ENCODE data around the gene LAMTOR3. TPM values are rescaled to one million over a fixed set of nuclear protein-coding genes. Genes with fewer than 3 reads are reported as not detected.
A peak's percentile ranks its signal among the peaks of the same experiment; 100 is the strongest.

The LAMTOR3 gene, protein sequence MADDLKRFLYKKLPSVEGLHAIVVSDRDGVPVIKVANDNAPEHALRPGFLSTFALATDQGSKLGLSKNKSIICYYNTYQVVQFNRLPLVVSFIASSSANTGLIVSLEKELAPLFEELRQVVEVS
- 27.1 TPM for polyA plus RNA-seq (2012; ENCODE audit: low read depth, missing spikeins)

DNA sequence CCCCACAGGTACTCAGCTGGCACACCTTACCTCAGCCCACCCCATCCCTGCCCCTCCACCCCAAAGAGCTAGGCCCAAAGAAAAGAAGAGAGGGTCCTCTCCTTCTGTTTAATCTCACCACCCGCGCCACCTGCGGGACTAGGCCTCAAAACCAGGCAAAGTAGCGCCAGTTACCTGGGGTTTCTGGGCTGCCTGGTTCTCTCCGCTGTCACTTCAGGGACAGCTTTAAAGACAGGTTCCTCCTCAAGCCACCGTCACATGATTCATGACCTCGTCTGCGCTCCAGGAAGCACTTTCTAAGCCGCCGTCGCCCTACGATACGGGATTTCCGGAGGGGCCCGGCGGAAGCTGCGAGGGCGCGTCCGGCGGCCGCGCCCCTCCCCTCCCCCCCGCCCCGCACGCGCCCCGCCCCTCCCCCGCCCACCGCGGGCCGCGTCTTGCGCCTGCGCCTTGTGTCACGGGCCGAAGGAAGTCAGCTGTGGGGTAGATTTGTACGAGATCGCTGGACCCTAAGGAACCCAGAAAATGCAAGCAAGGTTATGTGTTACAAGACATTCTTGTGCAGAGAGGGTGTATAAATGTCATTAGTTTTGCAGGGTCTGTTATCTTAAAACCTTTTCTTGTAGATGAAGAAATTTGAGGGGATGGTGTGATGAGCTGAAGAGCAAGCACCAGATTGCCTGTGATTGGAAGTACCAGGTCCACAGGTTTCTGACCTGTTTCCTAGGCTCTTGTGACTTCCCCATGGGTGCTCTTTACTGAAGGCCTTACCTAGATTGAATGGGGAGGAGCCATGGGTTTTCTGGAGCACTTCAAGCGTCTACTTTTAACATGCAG is at the start of gene LAMTOR3:
TSS of gene LAMTOR3 (minus strand) at position 267 of the 837 bp plus-strand sequence. CDS start 464 bp downstream, outside the sequence.
- DNase-seq (ENCODE audit: insufficient read length, low spot score) (peak; percentile 71), FAIRE-seq (peak; percentile 99)
- no peak for TF ChIP-seq SPI1 (IDR thresholded peaks at IDR 0.05; ENCODE audit: low read depth, low read length)
- TF ChIP-seq POLR2A (IDR thresholded peaks at IDR 0.05; ENCODE audit: low read depth, low read length): peak; percentile 76
- TF ChIP-seq POLR2AphosphoS5 (IDR thresholded peaks at IDR 0.05; ENCODE audit: low read depth, low read length): peak; percentile 78; the same call in 1 of the 2 replicates

DNA sequence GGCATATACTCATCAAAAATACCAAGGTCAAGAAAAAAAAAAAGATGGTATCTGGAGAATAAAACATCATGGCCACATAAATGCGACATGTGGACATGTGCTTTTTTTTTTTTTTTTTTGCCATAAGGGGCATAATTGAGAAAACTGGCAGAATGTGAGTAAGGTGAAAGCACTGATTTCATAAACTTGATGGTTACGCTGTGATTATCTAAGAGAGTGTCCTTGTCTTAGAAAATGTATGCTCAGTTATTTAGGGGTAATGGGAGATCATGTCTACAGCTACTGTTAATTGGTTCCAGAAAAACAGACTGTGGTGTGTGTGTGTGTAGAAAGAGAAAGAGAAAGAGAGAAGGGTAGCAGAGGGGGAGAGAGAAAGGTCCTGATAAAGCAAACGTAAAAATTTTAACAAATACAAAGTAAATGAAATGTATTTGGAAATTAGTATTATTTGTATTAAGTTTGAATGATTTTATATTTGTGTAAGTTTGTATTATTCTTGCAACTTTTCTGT is 44.1 kb upstream of the LAMTOR3 start:
- DNase-seq (ENCODE audit: insufficient read length, low spot score): no peak
- no peak for TF ChIP-seq SPI1 (IDR thresholded peaks at IDR 0.05; ENCODE audit: low read depth, low read length)
- TF ChIP-seq POLR2A (IDR thresholded peaks at IDR 0.05; ENCODE audit: low read depth, low read length): no peak
- TF ChIP-seq POLR2AphosphoS5 (IDR thresholded peaks at IDR 0.05; ENCODE audit: low read depth, low read length): no peak
- TF ChIP-seq POU2F2 (IDR thresholded peaks at IDR 0.05; ENCODE audit: low read depth, low read length): no peak
- TF ChIP-seq PAX5 (IDR thresholded peaks at IDR 0.05; ENCODE audit: insufficient read depth, low read length, severe bottlenecking): no peak
- TF ChIP-seq TAF1 (IDR thresholded peaks at IDR 0.05; ENCODE audit: low read depth, low read length): no peak
- no peak for FAIRE-seq

DNA sequence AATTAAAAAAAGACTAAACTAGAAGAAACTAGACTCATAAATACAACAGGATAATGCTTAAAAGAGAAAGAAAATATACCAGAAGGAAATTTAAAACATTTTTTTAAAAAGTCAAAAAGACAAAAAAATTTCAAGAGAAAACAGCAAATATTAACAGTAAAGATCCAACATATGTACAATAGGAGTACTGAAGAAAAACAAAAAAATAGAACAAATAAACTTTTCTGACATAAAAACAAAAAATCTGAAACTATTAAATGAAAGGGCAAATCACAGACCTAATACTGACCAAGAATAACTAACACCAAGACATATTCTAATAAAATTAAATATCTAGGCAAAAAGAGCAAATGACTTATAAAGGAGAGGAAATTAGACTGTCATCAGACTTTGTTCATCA is 40.7 kb upstream of the LAMTOR3 start:
- DNase-seq (ENCODE audit: insufficient read length, low spot score) (no peak), FAIRE-seq (no peak)
- TF ChIP-seq POLR2A (IDR thresholded peaks at IDR 0.05; ENCODE audit: low read depth, low read length): no peak
- no peak for TF ChIP-seq POLR2AphosphoS5 (IDR thresholded peaks at IDR 0.05; ENCODE audit: low read depth, low read length)
- no peak for TF ChIP-seq SPI1 (IDR thresholded peaks at IDR 0.05; ENCODE audit: low read depth, low read length)

DNA sequence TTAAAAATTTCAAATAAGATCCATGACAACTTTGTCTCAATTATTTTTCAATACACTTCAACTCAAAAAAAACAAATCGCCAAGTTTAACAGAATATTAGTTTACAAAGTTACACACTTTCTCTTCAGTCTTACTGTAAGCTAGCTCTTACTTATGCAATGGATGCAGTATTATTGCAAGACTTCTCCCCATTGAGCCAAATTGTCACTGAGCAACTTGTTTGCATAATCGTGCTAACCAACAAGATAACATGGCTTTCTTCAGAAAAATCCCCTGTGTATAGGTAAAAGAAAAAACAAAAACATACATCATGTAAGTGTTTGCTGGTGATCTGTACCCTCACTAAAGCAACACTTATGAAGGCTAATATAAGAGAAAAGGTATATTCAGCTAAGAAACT is 33.3 kb upstream of the LAMTOR3 start:
- no peak for TF ChIP-seq TAF1 (IDR thresholded peaks at IDR 0.05; ENCODE audit: low read depth, low read length)
- no peak for TF ChIP-seq SPI1 (IDR thresholded peaks at IDR 0.05; ENCODE audit: low read depth, low read length)
- no peak for TF ChIP-seq POLR2AphosphoS5 (IDR thresholded peaks at IDR 0.05; ENCODE audit: low read depth, low read length)
- TF ChIP-seq POU2F2 (IDR thresholded peaks at IDR 0.05; ENCODE audit: low read depth, low read length): no peak
- no peak for TF ChIP-seq POLR2A (IDR thresholded peaks at IDR 0.05; ENCODE audit: low read depth, low read length)
- TF ChIP-seq PAX5 (IDR thresholded peaks at IDR 0.05; ENCODE audit: insufficient read depth, low read length, severe bottlenecking): no peak
- FAIRE-seq (no peak), DNase-seq (ENCODE audit: insufficient read length, low spot score) (no peak)

DNA sequence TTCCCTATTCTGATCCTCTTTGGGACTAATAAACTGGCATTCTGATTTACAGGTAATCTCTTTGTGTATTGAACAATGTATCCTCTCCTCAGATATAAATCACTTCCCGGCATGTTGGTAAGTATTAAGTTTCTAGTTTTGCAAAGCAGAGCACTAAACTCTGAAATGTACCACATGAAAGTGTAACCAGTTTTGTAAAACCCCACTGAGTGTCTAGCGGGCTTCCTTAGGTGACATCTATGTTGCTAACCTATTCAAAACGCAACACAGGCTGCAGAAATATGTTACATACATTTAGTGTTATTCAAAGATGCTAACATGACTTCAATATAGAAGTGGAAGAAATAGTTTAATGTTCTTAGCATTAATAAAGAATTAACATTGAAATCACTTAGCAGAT is 26.9 kb upstream of the LAMTOR3 start:
- no peak for FAIRE-seq
- no peak for DNase-seq (ENCODE audit: insufficient read length, low spot score)
- TF ChIP-seq POLR2AphosphoS5 (IDR thresholded peaks at IDR 0.05; ENCODE audit: low read depth, low read length): no peak
- TF ChIP-seq POLR2A (IDR thresholded peaks at IDR 0.05; ENCODE audit: low read depth, low read length): no peak
- TF ChIP-seq POU2F2 (IDR thresholded peaks at IDR 0.05; ENCODE audit: low read depth, low read length): no peak
- no peak for TF ChIP-seq TAF1 (IDR thresholded peaks at IDR 0.05; ENCODE audit: low read depth, low read length)
- no peak for TF ChIP-seq SPI1 (IDR thresholded peaks at IDR 0.05; ENCODE audit: low read depth, low read length)
- no peak for TF ChIP-seq PAX5 (IDR thresholded peaks at IDR 0.05; ENCODE audit: insufficient read depth, low read length, severe bottlenecking)

DNA sequence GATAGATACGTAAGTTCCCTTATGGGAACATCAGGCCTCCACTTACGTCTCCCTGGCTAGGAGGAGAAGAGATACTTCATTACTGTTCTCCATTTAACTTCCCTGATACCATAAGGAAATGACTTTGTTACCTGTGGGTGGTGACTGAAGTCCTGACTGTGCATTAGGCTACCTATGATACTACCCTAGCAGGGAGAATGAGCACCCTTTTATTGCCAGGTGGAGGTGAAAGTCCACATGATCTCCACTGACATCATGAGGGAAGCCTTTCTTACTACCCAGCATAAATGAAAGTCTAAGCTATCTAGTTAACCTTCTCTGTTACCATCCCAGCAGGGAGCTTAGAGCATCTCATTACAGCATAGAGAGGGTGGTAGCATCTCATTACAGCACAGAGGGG is 24.4 kb upstream of the LAMTOR3 start:
- DNase-seq (ENCODE audit: insufficient read length, low spot score): no peak
- TF ChIP-seq TAF1 (IDR thresholded peaks at IDR 0.05; ENCODE audit: low read depth, low read length) (no peak), PAX5 (IDR thresholded peaks at IDR 0.05; ENCODE audit: insufficient read depth, low read length, severe bottlenecking) (no peak), POLR2AphosphoS5 (IDR thresholded peaks at IDR 0.05; ENCODE audit: low read depth, low read length) (no peak), SPI1 (IDR thresholded peaks at IDR 0.05; ENCODE audit: low read depth, low read length) (no peak), POLR2A (IDR thresholded peaks at IDR 0.05; ENCODE audit: low read depth, low read length) (no peak), POU2F2 (IDR thresholded peaks at IDR 0.05; ENCODE audit: low read depth, low read length) (no peak)
- FAIRE-seq: no peak

DNA sequence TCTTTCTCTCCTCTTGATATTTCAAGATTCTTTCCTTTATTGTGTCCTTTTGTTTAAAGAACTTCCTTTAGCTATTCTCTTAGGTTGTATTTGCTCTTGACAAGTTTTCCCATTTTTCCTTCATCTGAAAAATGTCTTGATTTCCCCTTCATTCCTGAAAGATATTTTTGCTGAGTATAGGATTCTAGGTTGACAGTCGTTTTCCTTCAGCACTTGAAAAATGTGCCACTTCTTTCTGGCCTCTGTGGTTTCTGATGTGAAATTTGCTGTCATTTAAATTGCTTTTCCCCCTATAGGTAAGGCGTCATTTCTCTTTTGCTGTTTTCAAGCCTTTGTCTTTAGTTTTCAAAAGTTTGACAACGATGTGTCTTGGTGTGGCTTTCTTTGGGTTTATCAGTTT is 23.3 kb upstream of the LAMTOR3 start:
- no peak for TF ChIP-seq POLR2AphosphoS5 (IDR thresholded peaks at IDR 0.05; ENCODE audit: low read depth, low read length)
- TF ChIP-seq POLR2A (IDR thresholded peaks at IDR 0.05; ENCODE audit: low read depth, low read length): no peak
- TF ChIP-seq TAF1 (IDR thresholded peaks at IDR 0.05; ENCODE audit: low read depth, low read length): no peak
- TF ChIP-seq POU2F2 (IDR thresholded peaks at IDR 0.05; ENCODE audit: low read depth, low read length): no peak
- no peak for TF ChIP-seq SPI1 (IDR thresholded peaks at IDR 0.05; ENCODE audit: low read depth, low read length)
- TF ChIP-seq PAX5 (IDR thresholded peaks at IDR 0.05; ENCODE audit: insufficient read depth, low read length, severe bottlenecking): no peak
- DNase-seq (ENCODE audit: insufficient read length, low spot score) (no peak), FAIRE-seq (no peak)

DNA sequence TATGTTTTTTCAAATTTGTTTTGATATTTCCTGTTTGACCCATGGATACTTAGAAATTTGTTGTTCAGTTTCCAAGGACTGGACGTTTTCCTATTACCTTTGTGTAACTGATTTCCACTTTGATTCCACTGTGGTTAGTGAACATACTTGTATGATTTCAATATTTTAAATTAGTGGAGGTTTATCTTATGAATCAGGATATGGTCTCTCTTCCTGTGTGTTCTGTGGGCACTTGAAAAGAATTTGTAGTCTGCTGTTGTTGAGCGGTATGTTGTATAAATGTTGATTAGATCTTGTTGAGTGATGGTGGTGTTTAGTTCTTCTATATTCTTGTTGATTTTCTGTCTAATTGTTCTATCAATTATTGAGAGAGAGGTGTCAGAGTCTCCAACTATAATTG is 21.2 kb upstream of the LAMTOR3 start:
- FAIRE-seq (no peak), DNase-seq (ENCODE audit: insufficient read length, low spot score) (no peak)
- TF ChIP-seq TAF1 (IDR thresholded peaks at IDR 0.05; ENCODE audit: low read depth, low read length): no peak
- no peak for TF ChIP-seq SPI1 (IDR thresholded peaks at IDR 0.05; ENCODE audit: low read depth, low read length)
- TF ChIP-seq POLR2AphosphoS5 (IDR thresholded peaks at IDR 0.05; ENCODE audit: low read depth, low read length): no peak
- TF ChIP-seq PAX5 (IDR thresholded peaks at IDR 0.05; ENCODE audit: insufficient read depth, low read length, severe bottlenecking): no peak
- no peak for TF ChIP-seq POU2F2 (IDR thresholded peaks at IDR 0.05; ENCODE audit: low read depth, low read length)
- TF ChIP-seq POLR2A (IDR thresholded peaks at IDR 0.05; ENCODE audit: low read depth, low read length): no peak

DNA sequence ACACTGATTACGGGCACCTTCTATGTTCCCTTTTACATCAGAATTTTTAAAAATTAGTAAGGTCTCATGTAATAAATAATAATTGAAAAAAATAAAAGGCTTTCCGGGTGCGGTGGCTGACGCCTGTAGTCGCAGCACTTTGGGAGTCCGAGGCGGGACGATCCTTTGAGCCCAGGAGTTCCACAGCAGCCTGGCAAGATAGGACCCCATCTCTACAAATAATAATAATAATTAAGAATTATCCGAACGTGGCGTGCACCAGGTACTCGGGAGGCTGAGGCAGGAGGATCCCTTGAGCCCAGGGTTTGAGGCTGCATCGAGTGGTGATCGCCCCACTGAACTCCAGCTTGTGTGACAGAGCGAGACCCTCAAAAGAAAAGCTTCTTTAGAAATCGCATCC is 771 bp upstream of the LAMTOR3 start:
- FAIRE-seq (no peak), DNase-seq (ENCODE audit: insufficient read length, low spot score) (no peak)
- TF ChIP-seq PAX5 (IDR thresholded peaks at IDR 0.05; ENCODE audit: insufficient read depth, low read length, severe bottlenecking) (no peak), POLR2AphosphoS5 (IDR thresholded peaks at IDR 0.05; ENCODE audit: low read depth, low read length) (no peak; the same call in 1 of the 2 replicates), TAF1 (IDR thresholded peaks at IDR 0.05; ENCODE audit: low read depth, low read length) (no peak), SPI1 (IDR thresholded peaks at IDR 0.05; ENCODE audit: low read depth, low read length) (no peak)
